H1 (cell line): ENCODE measurements around the gene RTN4RL1.

ENCODE experiments used
- CBX5 ChIP-seq: fragments of 300-800, 300-1000 bp; sonication (generic); IDR thresholded peaks from 2 replicates; pipeline ENCODE4 v1.7.1; 2016; ENCODE audit warnings: antibody characterized with exemption, low read length, low read depth
- CHD2 ChIP-seq: IDR thresholded peaks from 2 replicates; pipeline ENCODE4 v1.6.1; 2012; ENCODE audit warnings: low read length, improper control_type of control experiment
- CTCF ChIP-seq, 3 experiments: IDR thresholded peaks; 1 replicate in 2 of 3; 2 replicates in 1 of 3; pipeline versions ENCODE4 v1.5.1 to v1.6.1; 2011; ENCODE audit warnings: low read length in 3 of 3, mild to moderate bottlenecking in 3 of 3, inconsistent platforms in 2 of 3, low read depth in 1 of 3, moderate library complexity in 1 of 3; ENCODE audit not compliant: insufficient read depth in 1 of 3; ENCODE audit errors: control extremely low read depth in 1 of 3
- EZH2 ChIP-seq: fragments of 200-600 bp; sonication (generic); IDR thresholded peaks from 2 replicates; pipeline ENCODE4 v1.7.1; 2012; ENCODE audit warnings: low read depth, mild to moderate bottlenecking, moderate library complexity, low read length, inconsistent platforms; ENCODE audit not compliant: severe bottlenecking
- FOSL1 ChIP-seq: IDR thresholded peaks from 2 replicates; pipeline ENCODE4 v1.6.1; 2011; ENCODE audit warnings: mild to moderate bottlenecking, low read depth, low read length, moderate library complexity; ENCODE audit not compliant: insufficient read depth
- GABPA ChIP-seq: IDR thresholded peaks from 2 replicates; pipeline ENCODE4 v1.6.1; 2011; ENCODE audit warnings: mild to moderate bottlenecking, low read length, moderate library complexity, borderline replicate concordance; ENCODE audit not compliant: insufficient read depth
- HDAC6 ChIP-seq: IDR thresholded peaks from one replicate; pipeline ENCODE4 v1.7.1; 2012; ENCODE audit warnings: low read depth, mild to moderate bottlenecking, inconsistent platforms, low read length, moderate library complexity
- POLR2A ChIP-seq, 2 experiments: IDR thresholded peaks; 1 replicate in 1 of 2; 2 replicates in 1 of 2; pipeline ENCODE4 v1.6.1; 2011; ENCODE audit warnings: low read depth in 2 of 2, low read length in 2 of 2, mild to moderate bottlenecking in 2 of 2; ENCODE audit errors: control extremely low read depth in 1 of 2
- POLR2AphosphoS5 ChIP-seq: IDR thresholded peaks from 2 replicates; pipeline ENCODE4 v1.6.1; 2011; ENCODE audit warnings: low read depth, low read length
- RFX5 ChIP-seq: IDR thresholded peaks from 2 replicates; pipeline ENCODE4 v1.6.1; 2011; ENCODE audit warnings: low read depth, low read length, improper control_type of control experiment, borderline replicate concordance
- SUZ12 ChIP-seq: fragments of 200-600 bp; sonication (generic); IDR thresholded peaks from 2 replicates; pipeline ENCODE4 v1.6.1; 2012; ENCODE audit warnings: mild to moderate bottlenecking, inconsistent platforms, low read length, moderate library complexity, mixed read lengths
- TCF12 ChIP-seq: IDR thresholded peaks from 2 replicates; pipeline ENCODE4 v1.6.1; 2011; ENCODE audit warnings: low read depth, mild to moderate bottlenecking, low read length
- USF2 ChIP-seq: IDR thresholded peaks from 2 replicates; pipeline ENCODE4 v1.6.1; 2011; ENCODE audit warnings: low read length, improper control_type of control experiment

- TF ChIP-seq CBX5: no peak
- no peak for TF ChIP-seq POLR2AphosphoS5
- no peak for TF ChIP-seq POLR2A (IDR thresholded peaks at IDR 0.05; ENCODE audit: control extremely low read depth in 1 of 2, low read depth in 2 of 2, low read length in 2 of 2)
- TF ChIP-seq GABPA: no peak
- TF ChIP-seq CTCF (IDR thresholded peaks at IDR 0.05; ENCODE audit: control extremely low read depth in 1 of 3, insufficient read depth in 1 of 3, low read depth in 1 of 3, low read length in 3 of 3): no peak
- TF ChIP-seq EZH2: no peak
- TF ChIP-seq FOSL1: no peak
- no peak for TF ChIP-seq USF2
- no peak for TF ChIP-seq SUZ12
- TF ChIP-seq CHD2: no peak
- no peak for TF ChIP-seq TCF12
- TF ChIP-seq HDAC6: no peak
- no peak for TF ChIP-seq RFX5
These were observed 134.2 kb downstream of the RTN4RL1 start for GRCh38 chr17:1890758-1891450.
